ENCODE data around the gene RBM10.

GRCh38 chrX:47232197-47232802 is 87.3 kb downstream of the RBM10 start:
- TF ChIP-seq CTCF (IDR thresholded peaks at IDR 0.05) (no peak), POLR2A (IDR thresholded peaks at IDR 0.05) (no peak)
